HepG2 (cell line): ENCODE measurements around the gene PFN1. TPM values are rescaled to one million over a fixed set of nuclear protein-coding genes. Genes with fewer than 3 reads are reported as not detected.
A peak's percentile ranks its signal among the peaks of the same experiment; 100 is the strongest.

Experiments
- ARNT ChIP-seq: fragments of 450-650 bp; IDR thresholded peaks from 2 replicates; pipeline ENCODE4 v1.6.1; 2017
- CBX5 ChIP-seq: sonication (generic); formaldehyde crosslinking; IDR thresholded peaks from 2 replicates; pipeline ENCODE4 v1.4.0; 2020; ENCODE audit warnings: missing genetic modification reagents, borderline replicate concordance
- MEIS2 ChIP-seq: sonication (generic); formaldehyde crosslinking; IDR thresholded peaks from 2 replicates; pipeline ENCODE4 v1.9.0; 2021; ENCODE audit warnings: mild to moderate bottlenecking, missing genetic modification reagents
- SCMH1 ChIP-seq: sonication (generic); formaldehyde crosslinking; IDR thresholded peaks from 2 replicates; pipeline ENCODE4 v1.9.0; 2021; ENCODE audit warnings: missing genetic modification reagents, mild to moderate bottlenecking, borderline replicate concordance
- SOX13 ChIP-seq, 3 experiments: fragments of 450-650 bp in 1 of 3; sonication (generic) in 1 of 3; formaldehyde crosslinking in 1 of 3; IDR thresholded peaks in 2 of 3; conservative IDR thresholded peaks in 1 of 3; 2 replicates each; pipeline versions ENCODE4 v1.5.0 to v1.6.1; 2016 to 2020; ENCODE audit warnings: antibody characterized with exemption in 1 of 3, mild to moderate bottlenecking in 1 of 3, missing compliant biosample characterization in 1 of 3, missing genetic modification reagents in 1 of 3, moderate library complexity in 1 of 3
- SP1 ChIP-seq, 2 experiments: fragments of 450-650 bp in 1 of 2; sonication (generic) in 1 of 2; formaldehyde crosslinking in 1 of 2; IDR thresholded peaks; 2 replicates each; pipeline versions ENCODE4 v1.4.0 to v1.6.1; 2016 to 2020; ENCODE audit warnings: missing genetic modification reagents in 1 of 2
- SP5 ChIP-seq: IDR thresholded peaks from 2 replicates; pipeline ENCODE4 v1.6.1; 2016; ENCODE audit warnings: low read depth, borderline replicate concordance
- TCF12 ChIP-seq, 2 experiments: fragments of 450-650 bp in 1 of 2; sonication (generic) in 1 of 2; formaldehyde crosslinking in 1 of 2; IDR thresholded peaks; 2 replicates each; pipeline versions ENCODE4 v1.6.1 to v1.8.0; 2017 to 2022; ENCODE audit warnings: antibody characterized with exemption in 1 of 2, mild to moderate bottlenecking in 1 of 2, missing genetic modification reagents in 1 of 2, moderate library complexity in 1 of 2
- ZC3H4 ChIP-seq: sonication (generic); formaldehyde crosslinking; IDR thresholded peaks from 2 replicates; pipeline ENCODE4 v1.4.0; 2020; ENCODE audit warnings: missing genetic modification reagents, borderline replicate concordance
- ZIK1 ChIP-seq: sonication (generic); formaldehyde crosslinking; IDR thresholded peaks from 2 replicates; pipeline ENCODE4 v1.5.0; 2020; ENCODE audit warnings: mild to moderate bottlenecking, low read depth, missing genetic modification reagents, borderline replicate concordance
- ZNF207 ChIP-seq: fragments of 450-650 bp; IDR thresholded peaks from 2 replicates; pipeline ENCODE4 v1.6.1; 2016; ENCODE audit warnings: antibody characterized with exemption, borderline replicate concordance
- ZNF263 ChIP-seq: sonication (generic); formaldehyde crosslinking; IDR thresholded peaks from 2 replicates; pipeline ENCODE4 v1.4.0; 2020; ENCODE audit warnings: missing genetic modification reagents
- ZNF383 ChIP-seq: sonication (generic); formaldehyde crosslinking; IDR thresholded peaks from 2 replicates; pipeline ENCODE4 v1.4.0; 2020; ENCODE audit warnings: missing genetic modification reagents, mild to moderate bottlenecking, borderline replicate concordance
- ZNF670 ChIP-seq: sonication (generic); formaldehyde crosslinking; IDR thresholded peaks from 2 replicates; pipeline ENCODE4 v1.8.0; 2022; ENCODE audit warnings: mild to moderate bottlenecking, missing genetic modification reagents, borderline replicate concordance
- polyA plus RNA-seq, 8 experiments: library from polyadenylated mRNA; depleted of rRNA in 3 of 8; stranded (reverse) in 7 of 8; unstranded in 1 of 8; fragments of >200 nt; fragmentation: Illumina TruSeq in 4 of 8; extraction: Trizol in 4 of 8; gene quantifications; 2 replicates each; pipeline versions ENCODE4 v1.2.1 to v1.2.3, GENCODE V29; 2011 to 2016; ENCODE audit warnings: low read depth in 4 of 8, missing spikeins in 1 of 8, mixed read lengths in 1 of 8; ENCODE audit not compliant: insufficient read depth in 1 of 8
- total RNA-seq, 5 experiments: library from RNA; depleted of rRNA; stranded (reverse); fragments of >200 nt; fragmentation: Illumina TruSeq; extraction: Trizol; gene quantifications; 2 replicates each; pipeline ENCODE4 v1.2.3, GENCODE V29; 2016; ENCODE audit warnings: low read depth in 1 of 5
- TF ChIP-seq, protein P1 (sequence below): sonication (generic); formaldehyde crosslinking; IDR thresholded peaks from 2 replicates; pipeline ENCODE4 v1.8.1; 2023; ENCODE audit warnings: mild to moderate bottlenecking, missing genetic modification reagents
- TF ChIP-seq, protein P2 (sequence below): sonication (generic); formaldehyde crosslinking; IDR thresholded peaks from 2 replicates; pipeline ENCODE4 v1.4.0; 2020; ENCODE audit warnings: missing genetic modification reagents, borderline replicate concordance
- TF ChIP-seq, protein P3 (sequence below): IDR thresholded peaks from 2 replicates; pipeline ENCODE4 v1.6.1; 2016
- TF ChIP-seq, protein P4 (sequence below): sonication (generic); formaldehyde crosslinking; IDR thresholded peaks from 2 replicates; pipeline ENCODE4 v1.9.0; 2022; ENCODE audit warnings: low read depth, missing genetic modification reagents
- TF ChIP-seq, protein P5 (sequence below): sonication (generic); formaldehyde crosslinking; IDR thresholded peaks from 2 replicates; pipeline ENCODE4 v1.8.0; 2023; ENCODE audit warnings: mild to moderate bottlenecking, missing genetic modification reagents
- TF ChIP-seq, protein P6 (sequence below): sonication (generic); formaldehyde crosslinking; IDR thresholded peaks from 2 replicates; pipeline ENCODE4 v1.4.0; 2020; ENCODE audit warnings: mild to moderate bottlenecking, low read depth, missing genetic modification reagents

Gene PFN1
- total and polyA plus RNA-seq, 2 of the 13 experiments (the other 11 are each of a cell fraction or from before 2014, with no cell fraction given): 494 to 613 TPM

DNA sequence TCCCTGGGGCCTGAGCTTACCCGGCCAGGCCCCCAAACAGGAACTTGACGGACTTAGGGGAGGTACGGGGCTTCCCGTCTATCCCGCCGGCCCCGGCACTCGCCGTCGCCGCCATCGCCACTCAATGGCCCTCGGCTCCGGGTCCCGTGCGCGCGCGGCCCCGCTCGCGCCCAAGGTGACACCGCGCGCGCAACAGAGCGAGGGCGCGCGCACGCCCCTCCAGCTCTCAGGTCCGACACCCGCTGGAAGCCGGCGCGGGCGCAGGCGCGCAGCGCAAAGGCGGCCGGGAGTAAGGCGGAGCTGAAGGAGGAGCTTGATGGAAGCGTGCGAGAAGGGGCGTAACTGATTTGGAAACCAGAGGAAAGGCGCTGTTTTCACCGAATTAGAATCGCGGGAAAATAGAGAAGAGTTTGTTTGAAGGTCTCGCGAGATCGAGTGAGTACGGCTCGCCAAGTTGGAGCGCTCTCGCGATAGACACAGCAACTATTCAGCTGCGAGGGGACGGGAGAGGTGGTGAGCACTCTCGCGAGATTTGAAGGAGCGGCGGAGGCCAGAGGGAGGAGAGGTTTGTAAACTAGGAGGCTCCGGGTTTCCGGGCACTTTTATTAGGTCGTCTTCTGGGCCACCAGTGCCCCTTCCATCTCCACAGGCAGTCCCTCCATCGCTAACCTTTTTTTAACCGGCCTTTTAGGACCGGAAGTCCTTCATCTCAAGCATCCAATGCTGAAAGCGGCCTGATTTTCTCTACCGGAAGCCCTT is 8.4 kb downstream of the PFN1 start, which contains the start of the genes RNF167 and SLC25A11 (continued):
- TF ChIP-seq, protein P1, sequence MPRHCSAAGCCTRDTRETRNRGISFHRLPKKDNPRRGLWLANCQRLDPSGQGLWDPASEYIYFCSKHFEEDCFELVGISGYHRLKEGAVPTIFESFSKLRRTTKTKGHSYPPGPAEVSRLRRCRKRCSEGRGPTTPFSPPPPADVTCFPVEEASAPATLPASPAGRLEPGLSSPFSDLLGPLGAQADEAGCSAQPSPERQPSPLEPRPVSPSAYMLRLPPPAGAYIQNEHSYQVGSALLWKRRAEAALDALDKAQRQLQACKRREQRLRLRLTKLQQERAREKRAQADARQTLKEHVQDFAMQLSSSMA: 0 out of 2 replicates have a peak, but pooled peaks have one; percentile 74
- TF ChIP-seq, protein P2, sequence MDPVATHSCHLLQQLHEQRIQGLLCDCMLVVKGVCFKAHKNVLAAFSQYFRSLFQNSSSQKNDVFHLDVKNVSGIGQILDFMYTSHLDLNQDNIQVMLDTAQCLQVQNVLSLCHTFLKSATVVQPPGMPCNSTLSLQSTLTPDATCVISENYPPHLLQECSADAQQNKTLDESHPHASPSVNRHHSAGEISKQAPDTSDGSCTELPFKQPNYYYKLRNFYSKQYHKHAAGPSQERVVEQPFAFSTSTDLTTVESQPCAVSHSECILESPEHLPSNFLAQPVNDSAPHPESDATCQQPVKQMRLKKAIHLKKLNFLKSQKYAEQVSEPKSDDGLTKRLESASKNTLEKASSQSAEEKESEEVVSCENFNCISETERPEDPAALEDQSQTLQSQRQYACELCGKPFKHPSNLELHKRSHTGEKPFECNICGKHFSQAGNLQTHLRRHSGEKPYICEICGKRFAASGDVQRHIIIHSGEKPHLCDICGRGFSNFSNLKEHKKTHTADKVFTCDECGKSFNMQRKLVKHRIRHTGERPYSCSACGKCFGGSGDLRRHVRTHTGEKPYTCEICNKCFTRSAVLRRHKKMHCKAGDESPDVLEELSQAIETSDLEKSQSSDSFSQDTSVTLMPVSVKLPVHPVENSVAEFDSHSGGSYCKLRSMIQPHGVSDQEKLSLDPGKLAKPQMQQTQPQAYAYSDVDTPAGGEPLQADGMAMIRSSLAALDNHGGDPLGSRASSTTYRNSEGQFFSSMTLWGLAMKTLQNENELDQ: no peak
- TF ChIP-seq SCMH1 (CRISPR knock-in tag): no peak
- no peak for TF ChIP-seq CBX5
- TF ChIP-seq ZNF383: no peak
- TF ChIP-seq, protein P3, sequence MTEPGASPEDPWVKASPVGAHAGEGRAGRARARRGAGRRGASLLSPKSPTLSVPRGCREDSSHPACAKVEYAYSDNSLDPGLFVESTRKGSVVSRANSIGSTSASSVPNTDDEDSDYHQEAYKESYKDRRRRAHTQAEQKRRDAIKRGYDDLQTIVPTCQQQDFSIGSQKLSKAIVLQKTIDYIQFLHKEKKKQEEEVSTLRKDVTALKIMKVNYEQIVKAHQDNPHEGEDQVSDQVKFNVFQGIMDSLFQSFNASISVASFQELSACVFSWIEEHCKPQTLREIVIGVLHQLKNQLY (CRISPR knock-in tag): no peak
- TF ChIP-seq, protein P4, sequence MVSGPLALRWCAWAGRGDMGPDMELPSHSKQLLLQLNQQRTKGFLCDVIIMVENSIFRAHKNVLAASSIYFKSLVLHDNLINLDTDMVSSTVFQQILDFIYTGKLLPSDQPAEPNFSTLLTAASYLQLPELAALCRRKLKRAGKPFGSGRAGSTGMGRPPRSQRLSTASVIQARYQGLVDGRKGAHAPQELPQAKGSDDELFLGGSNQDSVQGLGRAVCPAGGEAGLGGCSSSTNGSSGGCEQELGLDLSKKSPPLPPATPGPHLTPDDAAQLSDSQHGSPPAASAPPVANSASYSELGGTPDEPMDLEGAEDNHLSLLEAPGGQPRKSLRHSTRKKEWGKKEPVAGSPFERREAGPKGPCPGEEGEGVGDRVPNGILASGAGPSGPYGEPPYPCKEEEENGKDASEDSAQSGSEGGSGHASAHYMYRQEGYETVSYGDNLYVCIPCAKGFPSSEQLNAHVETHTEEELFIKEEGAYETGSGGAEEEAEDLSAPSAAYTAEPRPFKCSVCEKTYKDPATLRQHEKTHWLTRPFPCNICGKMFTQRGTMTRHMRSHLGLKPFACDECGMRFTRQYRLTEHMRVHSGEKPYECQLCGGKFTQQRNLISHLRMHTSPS (CRISPR knock-in tag): no peak
- TF ChIP-seq ZNF207: no peak
- no peak; the same call in 1 of the 2 replicates for TF ChIP-seq ZNF670 (CRISPR knock-in tag)
- TF ChIP-seq SP5 (CRISPR knock-in tag): no peak
- 0 out of 2 replicates have a peak, but pooled peaks have one; percentile 43 for TF ChIP-seq ZIK1
- no peak for TF ChIP-seq SOX13 (IDR thresholded peaks at IDR 0.05)
- TF ChIP-seq SOX13 (CRISPR knock-in tag; conservative IDR thresholded peaks at IDR 0.05 in 1 of 2, IDR thresholded peaks at IDR 0.05 in 1 of 2): no peak
- TF ChIP-seq, protein P5, sequence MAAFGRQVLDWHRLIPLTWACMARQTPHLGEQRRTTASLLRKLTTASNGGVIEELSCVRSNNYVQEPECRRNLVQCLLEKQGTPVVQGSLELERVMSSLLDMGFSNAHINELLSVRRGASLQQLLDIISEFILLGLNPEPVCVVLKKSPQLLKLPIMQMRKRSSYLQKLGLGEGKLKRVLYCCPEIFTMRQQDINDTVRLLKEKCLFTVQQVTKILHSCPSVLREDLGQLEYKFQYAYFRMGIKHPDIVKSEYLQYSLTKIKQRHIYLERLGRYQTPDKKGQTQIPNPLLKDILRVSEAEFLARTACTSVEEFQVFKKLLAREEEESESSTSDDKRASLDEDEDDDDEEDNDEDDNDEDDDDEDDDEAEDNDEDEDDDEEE (CRISPR knock-in tag): no peak
- peak; percentile 99 for TF ChIP-seq SP1 (IDR thresholded peaks at IDR 0.05)
- no peak for TF ChIP-seq SP1 (CRISPR knock-in tag; IDR thresholded peaks at IDR 0.05)
- no peak for TF ChIP-seq ZNF263 (CRISPR knock-in tag)
- no peak for TF ChIP-seq ARNT
- no peak for TF ChIP-seq MEIS2 (CRISPR knock-in tag)
- TF ChIP-seq ZC3H4 (CRISPR knock-in tag): no peak
- TF ChIP-seq, protein P6, sequence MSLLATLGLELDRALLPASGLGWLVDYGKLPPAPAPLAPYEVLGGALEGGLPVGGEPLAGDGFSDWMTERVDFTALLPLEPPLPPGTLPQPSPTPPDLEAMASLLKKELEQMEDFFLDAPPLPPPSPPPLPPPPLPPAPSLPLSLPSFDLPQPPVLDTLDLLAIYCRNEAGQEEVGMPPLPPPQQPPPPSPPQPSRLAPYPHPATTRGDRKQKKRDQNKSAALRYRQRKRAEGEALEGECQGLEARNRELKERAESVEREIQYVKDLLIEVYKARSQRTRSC (CRISPR knock-in tag): no peak
- no peak for TF ChIP-seq TCF12 (IDR thresholded peaks at IDR 0.05)
- TF ChIP-seq TCF12 (CRISPR knock-in tag; IDR thresholded peaks at IDR 0.05): no peak
